GM06990 (cell line): ENCODE data around the gene SIM2.

Source experiments
- DNase-seq: peaks from one replicate; pipeline ENCODE4 v3.0.0-alpha.2; 2011; ENCODE audit not compliant: insufficient read length; ENCODE audit errors: extremely low read depth
- H3K27me3 ChIP-seq: replicated peaks from 2 replicates; pipeline ENCODE4 v1.6.0; 2011; ENCODE audit warnings: low read length; ENCODE audit not compliant: control insufficient read depth, insufficient read depth
- H3K36me3 ChIP-seq: 2 replicates; pipeline ENCODE4 v1.5.1; 2011; ENCODE audit warnings: low read length; ENCODE audit not compliant: control insufficient read depth, insufficient read depth
- H3K4me3 ChIP-seq: replicated peaks from 2 replicates; pipeline ENCODE4 v1.5.1; 2011; ENCODE audit warnings: low read depth, mild to moderate bottlenecking, control low read depth, low read length
- TF ChIP-seq, protein P1 (sequence below): IDR thresholded peaks from 2 replicates; pipeline ENCODE4 v1.5.1; 2011; ENCODE audit warnings: low read length, control low read depth, mild to moderate bottlenecking, inconsistent platforms; ENCODE audit not compliant: insufficient read depth, poor library complexity, severe bottlenecking

SIM2 gene

DNA sequence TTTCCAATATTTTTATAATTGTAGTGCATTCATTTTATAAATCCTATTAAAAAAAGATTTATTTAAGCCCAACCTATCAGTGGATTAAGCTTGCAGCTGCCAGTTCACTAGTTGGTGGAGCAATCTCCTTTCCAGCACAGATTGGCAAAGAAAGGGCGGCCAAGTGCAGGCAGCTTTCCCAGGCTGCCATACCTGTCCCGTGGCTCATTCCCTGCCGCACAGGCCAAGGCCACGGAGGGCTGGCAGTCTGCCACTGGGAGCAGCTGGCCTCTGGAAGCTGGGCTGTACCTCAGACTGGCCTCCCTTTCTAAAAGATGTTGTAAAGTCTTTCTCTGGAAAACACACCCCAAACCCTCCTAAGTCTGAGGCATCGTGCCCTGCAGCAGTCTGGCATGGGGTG is 74.2 kb downstream of the SIM2 start:
- DNase-seq = no peak
- Histone ChIP-seq H3K36me3 (no peaks in the 10 kb centered on the region), H3K4me3 (no peak overlapping the region), H3K27me3 (no peaks in the 10 kb centered on the region)
- TF ChIP-seq, protein P1, sequence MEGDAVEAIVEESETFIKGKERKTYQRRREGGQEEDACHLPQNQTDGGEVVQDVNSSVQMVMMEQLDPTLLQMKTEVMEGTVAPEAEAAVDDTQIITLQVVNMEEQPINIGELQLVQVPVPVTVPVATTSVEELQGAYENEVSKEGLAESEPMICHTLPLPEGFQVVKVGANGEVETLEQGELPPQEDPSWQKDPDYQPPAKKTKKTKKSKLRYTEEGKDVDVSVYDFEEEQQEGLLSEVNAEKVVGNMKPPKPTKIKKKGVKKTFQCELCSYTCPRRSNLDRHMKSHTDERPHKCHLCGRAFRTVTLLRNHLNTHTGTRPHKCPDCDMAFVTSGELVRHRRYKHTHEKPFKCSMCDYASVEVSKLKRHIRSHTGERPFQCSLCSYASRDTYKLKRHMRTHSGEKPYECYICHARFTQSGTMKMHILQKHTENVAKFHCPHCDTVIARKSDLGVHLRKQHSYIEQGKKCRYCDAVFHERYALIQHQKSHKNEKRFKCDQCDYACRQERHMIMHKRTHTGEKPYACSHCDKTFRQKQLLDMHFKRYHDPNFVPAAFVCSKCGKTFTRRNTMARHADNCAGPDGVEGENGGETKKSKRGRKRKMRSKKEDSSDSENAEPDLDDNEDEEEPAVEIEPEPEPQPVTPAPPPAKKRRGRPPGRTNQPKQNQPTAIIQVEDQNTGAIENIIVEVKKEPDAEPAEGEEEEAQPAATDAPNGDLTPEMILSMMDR = no peak

DNA sequence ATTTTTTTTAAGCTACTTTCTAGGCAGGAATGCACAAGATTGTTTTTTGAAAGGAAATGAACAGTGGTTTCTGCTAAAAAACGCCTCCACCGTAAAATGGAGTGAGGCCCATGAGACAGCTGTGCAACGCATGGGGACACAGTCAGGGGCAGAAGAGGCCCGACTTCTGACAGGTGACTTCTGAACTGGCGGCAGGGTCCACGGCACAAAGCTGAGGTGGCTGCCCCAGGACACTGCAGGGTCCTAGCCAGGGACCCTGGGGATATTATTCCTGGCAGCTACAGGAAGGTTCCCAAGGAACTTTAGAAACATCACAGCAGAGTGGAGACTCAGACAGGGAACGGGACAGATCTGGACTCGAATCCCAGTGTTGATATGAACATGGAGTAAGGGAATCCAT is 75.1 kb downstream of the SIM2 start:
- no peak for DNase-seq
- TF ChIP-seq, protein P1 = no peak
- H3K4me3 ChIP-seq = no peak overlapping the region
- no peaks in the 10 kb centered on the region for H3K36me3 ChIP-seq
- H3K27me3 ChIP-seq = no peaks in the 10 kb centered on the region

DNA sequence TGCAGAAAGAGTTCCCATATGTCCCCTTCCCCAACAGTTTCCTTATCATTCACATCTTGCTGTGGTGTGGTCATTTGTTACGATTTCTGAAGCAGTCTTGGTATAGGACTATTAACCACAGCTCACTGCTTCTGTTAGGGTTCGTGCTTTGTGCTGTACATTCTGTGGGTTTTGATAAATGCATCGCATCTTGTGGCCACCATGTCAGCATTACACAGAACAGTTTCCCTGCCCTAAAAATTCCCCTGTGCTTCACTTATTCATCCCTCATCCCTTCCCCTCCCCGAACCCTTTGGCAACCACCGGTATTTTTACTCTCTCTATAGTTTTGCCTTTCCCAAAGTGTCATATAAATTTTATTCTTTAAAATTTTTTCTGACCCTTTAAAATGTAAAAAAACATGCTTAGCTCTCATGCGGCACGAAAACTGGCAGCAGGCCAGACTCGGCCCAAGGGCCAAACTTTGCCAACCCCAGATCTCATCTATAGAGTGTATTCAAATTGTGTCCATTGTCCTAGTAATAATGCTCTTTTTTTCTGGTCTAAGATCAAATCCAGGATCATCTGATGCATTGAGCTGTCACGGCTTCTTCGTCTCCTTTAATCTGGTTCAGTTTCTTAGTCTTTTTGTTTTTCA is 78.2 kb downstream of the SIM2 start:
- TF ChIP-seq, protein P1 = no peak
- no peaks in the 10 kb centered on the region for H3K27me3 ChIP-seq
- H3K4me3 ChIP-seq = no peak overlapping the region
- no peak for DNase-seq
- H3K36me3 ChIP-seq = no peaks in the 10 kb centered on the region

DNA sequence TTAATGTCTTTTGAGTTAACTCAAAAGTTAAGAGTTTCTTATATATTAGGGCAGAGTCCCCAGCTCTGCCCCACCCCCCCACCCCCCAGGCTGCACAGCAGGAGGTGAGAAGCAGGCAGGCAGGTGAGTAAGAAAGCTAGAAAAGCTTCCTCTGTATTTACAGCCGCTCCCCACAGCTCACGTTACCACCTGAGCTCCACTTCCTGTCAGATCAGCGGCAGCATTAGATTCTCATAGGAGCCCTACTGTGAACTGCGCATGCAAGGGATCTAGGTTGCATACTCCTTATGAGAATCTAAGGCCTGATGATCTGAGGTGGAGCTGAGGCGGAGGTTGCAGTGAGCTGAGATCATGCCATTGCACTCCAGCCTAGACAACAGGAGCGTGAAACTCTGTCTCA is 81.9 kb downstream of the SIM2 start:
- no peaks in the 10 kb centered on the region for H3K36me3 ChIP-seq
- H3K27me3 ChIP-seq = no peaks in the 10 kb centered on the region
- no peak for DNase-seq
- TF ChIP-seq, protein P1 = no peak
- H3K4me3 ChIP-seq = no peak overlapping the region

DNA sequence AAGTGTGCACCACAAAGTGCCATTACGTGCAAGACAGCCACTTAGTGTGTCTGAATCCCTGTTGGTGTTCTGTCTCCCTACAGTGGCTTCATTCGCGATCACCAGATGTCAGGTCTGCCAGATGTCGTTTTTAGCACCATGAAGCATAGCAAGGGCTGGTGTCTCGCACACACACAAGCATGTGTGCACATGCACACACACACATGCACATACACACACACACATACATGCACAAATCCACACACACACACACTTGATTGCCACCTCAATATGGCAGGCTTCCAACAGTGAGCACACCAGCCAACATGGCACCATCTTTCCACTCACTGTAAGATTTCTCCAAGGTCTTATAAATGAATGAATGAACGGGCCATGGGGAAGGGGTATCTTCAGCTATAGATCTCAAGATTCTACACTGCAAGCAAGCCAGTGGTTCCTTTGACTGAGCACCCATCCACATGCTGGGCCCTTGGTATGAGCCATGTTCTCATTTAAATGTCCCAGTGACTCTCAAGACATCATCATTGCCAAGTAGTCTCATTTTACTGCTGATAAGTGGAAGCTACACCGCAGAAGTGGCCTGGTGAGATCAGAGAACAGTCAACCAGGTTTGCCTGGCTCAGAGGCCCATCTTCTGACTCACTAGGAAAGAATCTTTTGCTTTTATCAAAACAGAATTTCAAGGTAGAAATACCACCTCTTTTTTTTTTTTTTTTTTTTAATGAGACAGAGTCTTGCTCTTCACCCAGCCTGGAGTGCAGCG is 84.9 kb downstream of the SIM2 start:
- Histone ChIP-seq H3K36me3 (no peaks in the 10 kb centered on the region), H3K27me3 (no peaks in the 10 kb centered on the region), H3K4me3 (no peak overlapping the region)
- TF ChIP-seq, protein P1 = no peak
- no peak for DNase-seq

DNA sequence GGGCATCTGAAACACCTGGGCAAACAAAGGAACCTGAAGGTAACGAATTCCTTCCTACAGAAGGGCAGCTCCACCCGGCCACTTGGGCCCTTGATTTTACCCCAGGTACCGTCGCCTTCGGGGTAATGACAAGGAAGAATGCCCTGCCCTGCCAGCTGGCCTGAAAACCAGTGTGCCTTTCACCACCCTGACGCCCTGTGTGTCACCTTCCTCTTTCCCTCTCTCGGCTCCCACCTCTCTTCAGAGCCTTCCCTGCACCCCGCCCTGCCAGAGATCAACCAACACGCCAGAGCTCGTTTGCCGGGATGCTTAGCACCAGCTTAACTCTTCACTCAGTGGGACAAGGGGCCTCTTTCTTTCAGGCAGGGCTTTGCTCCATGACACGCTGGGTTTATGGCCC is 86.0 kb downstream of the SIM2 start:
- TF ChIP-seq, protein P1 = no peak

More for the DNA sequence above, 86.0 kb downstream of the SIM2 start:
- no peak for DNase-seq
- Histone ChIP-seq H3K4me3 (no peak overlapping the region), H3K36me3 (no peaks in the 10 kb centered on the region), H3K27me3 (no peaks in the 10 kb centered on the region)
